ENCODE data around the gene PPIL6. TPM values are rescaled to one million over a fixed set of nuclear protein-coding genes. Genes with fewer than 3 reads are reported as not detected.
A peak's percentile ranks its signal among the peaks of the same experiment; 100 is the strongest.

PPIL6 gene
- total RNA-seq, 2 donors from 2014 or later: 6.9 to 9.1 TPM

- Histone ChIP-seq H3K27me3 (no peaks in the 10 kb centered on the region), H3K27ac (peak overlapping the region in 1 of 2 donors; percentile 96), H3K4me3 (peak overlapping the region; percentile 79 to 93), H3K36me3 (peaks cover 36% of the 10 kb centered on the region), H3K9me3 (no peaks in the 10 kb centered on the region), H3K4me1 (peaks cover 0 to 44% of the 10 kb centered on the region in 2 donors)
- TF ChIP-seq, protein P1, sequence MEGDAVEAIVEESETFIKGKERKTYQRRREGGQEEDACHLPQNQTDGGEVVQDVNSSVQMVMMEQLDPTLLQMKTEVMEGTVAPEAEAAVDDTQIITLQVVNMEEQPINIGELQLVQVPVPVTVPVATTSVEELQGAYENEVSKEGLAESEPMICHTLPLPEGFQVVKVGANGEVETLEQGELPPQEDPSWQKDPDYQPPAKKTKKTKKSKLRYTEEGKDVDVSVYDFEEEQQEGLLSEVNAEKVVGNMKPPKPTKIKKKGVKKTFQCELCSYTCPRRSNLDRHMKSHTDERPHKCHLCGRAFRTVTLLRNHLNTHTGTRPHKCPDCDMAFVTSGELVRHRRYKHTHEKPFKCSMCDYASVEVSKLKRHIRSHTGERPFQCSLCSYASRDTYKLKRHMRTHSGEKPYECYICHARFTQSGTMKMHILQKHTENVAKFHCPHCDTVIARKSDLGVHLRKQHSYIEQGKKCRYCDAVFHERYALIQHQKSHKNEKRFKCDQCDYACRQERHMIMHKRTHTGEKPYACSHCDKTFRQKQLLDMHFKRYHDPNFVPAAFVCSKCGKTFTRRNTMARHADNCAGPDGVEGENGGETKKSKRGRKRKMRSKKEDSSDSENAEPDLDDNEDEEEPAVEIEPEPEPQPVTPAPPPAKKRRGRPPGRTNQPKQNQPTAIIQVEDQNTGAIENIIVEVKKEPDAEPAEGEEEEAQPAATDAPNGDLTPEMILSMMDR (IDR thresholded peaks at IDR 0.05): no peak
- DNase-seq (ENCODE audit: low spot score): no peak
Observed at GRCh38 chr6:109379711-109380110, 60.7 kb downstream of the PPIL6 start.

DNA sequence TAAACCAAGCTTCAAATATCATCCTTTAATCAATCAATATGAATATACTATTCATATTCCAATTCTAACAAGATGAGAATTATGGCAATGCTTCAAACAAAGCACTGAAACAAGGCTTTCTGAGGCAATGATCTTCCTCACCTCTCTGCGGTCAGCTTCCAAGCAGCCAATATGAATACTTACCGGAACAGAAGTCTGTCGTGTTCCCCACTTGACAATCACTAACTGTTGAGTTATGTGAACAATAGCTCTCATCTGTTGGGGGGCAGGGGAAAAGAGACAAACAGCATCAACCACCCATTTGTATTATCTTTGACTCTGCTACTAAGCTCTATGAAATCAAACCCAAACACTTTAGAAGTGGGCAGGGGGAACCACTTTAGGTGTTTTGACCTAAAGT is 62.7 kb downstream of the PPIL6 start:
- Histone ChIP-seq H3K9me3 (no peaks in the 10 kb centered on the region), H3K27me3 (no peaks in the 10 kb centered on the region), H3K4me3 (no peak overlapping the region), H3K36me3 (peaks cover 55% of the 10 kb centered on the region), H3K27ac (no peak overlapping the region), H3K4me1 (peaks cover 0 to 31% of the 10 kb centered on the region in 2 donors)
- no peak for DNase-seq (ENCODE audit: low spot score)
- TF ChIP-seq, protein P1 (IDR thresholded peaks at IDR 0.05): no peak

DNA sequence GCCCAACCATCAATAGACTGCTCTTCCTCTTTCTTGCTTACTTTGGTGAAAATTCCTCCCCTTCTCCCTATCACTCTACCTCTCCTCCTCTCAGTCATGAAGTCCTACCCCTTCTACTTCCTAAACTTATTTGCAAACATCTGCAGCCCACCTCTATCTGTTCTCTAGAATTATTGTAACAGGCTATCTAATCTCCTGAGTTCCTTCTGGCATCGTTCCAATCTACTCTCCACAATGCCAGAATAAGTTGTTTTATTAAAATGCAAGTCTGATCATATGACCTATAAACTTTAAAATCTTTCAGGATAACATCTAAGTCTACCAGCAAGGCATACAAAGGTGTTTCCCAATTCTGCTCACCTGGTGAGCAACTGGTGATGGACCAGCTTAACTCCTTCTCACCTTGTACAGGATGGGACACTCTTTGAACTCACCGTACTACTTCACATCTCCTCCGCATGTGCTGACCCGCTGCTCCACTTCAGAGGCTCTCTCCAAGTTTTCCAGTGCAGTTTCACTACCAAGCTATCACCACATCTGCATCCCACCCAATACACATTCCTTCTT is 66.0 kb downstream of the PPIL6 start:
- Histone ChIP-seq H3K36me3 (peaks cover 76% of the 10 kb centered on the region), H3K4me1 (peaks cover 0 to 26% of the 10 kb centered on the region in 2 donors), H3K4me3 (no peak overlapping the region), H3K27ac (no peak overlapping the region), H3K9me3 (no peaks in the 10 kb centered on the region), H3K27me3 (no peaks in the 10 kb centered on the region)
- DNase-seq (ENCODE audit: low spot score): no peak
- TF ChIP-seq, protein P1 (IDR thresholded peaks at IDR 0.05): no peak

DNA sequence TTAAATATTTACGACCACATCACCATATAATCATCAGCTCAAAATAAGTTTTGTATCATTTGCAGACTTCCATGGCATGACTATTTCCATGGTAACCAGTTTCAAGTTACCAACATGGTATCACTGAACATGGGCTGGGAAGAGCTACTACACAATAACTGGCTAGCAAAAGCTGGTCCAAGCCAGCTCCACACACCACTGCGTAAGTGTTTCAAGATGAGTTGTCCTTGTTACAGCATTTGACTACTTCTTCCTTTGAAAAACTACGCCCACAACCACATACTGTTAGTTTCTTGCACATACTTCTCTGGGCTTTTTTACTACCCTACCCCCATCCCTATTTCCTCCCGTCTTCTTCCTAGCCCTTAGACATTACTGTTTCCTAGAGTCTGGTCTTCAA is 66.7 kb downstream of the PPIL6 start:
- H3K4me1 ChIP-seq: peaks cover 0 to 19% of the 10 kb centered on the region in 2 donors
- H3K4me3 ChIP-seq: no peak overlapping the region
- TF ChIP-seq, protein P1 (IDR thresholded peaks at IDR 0.05): no peak
- no peaks in the 10 kb centered on the region for H3K27me3 ChIP-seq
- H3K27ac ChIP-seq: no peak overlapping the region
- H3K36me3 ChIP-seq: peaks cover 76% of the 10 kb centered on the region
- H3K9me3 ChIP-seq: no peaks in the 10 kb centered on the region
- DNase-seq (ENCODE audit: low spot score): no peak

DNA sequence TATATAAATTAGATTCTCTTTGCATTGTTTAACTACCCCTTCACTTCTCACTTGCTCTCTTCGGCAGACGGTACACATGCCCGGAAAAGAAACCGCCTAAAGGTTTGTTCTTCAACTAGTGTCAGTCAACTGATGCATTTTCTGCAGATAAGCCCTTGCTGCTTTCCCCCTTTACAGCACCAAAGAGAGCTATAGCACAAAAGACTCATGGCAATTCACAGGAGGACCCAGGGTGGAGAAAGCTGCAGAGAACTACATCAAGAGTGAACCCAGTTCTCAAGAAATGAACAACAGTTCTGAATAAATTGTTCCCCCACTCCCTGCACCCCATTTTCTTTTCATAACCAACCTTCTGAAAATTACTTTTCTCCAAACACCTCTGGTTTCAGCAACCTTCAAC is 67.1 kb downstream of the PPIL6 start:
- peaks cover 0 to 15% of the 10 kb centered on the region in 2 donors for H3K4me1 ChIP-seq
- H3K36me3 ChIP-seq: peaks cover 79% of the 10 kb centered on the region
- H3K9me3 ChIP-seq: no peaks in the 10 kb centered on the region
- no peak for DNase-seq (ENCODE audit: low spot score)
- TF ChIP-seq, protein P1 (IDR thresholded peaks at IDR 0.05): no peak
- no peak overlapping the region for H3K4me3 ChIP-seq
- H3K27ac ChIP-seq: no peak overlapping the region
- H3K27me3 ChIP-seq: no peaks in the 10 kb centered on the region

DNA sequence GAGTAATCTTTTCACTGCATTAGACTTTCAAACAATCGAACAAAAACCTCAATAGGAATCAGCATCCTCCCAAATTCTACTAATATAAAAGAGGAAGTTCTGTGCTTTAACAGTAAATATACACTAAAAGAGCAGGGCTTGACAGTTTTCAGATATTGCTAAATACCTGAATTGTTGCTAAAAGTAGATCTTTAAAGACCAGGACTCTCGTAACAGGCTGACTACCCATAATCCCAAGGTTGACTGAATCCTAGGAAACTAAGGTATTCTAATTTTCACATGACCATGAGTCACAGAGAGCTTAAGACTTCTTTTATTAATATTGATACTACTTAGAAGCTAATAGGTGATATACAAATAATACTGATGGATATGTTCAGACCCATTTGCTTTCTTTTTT is 68.3 kb downstream of the PPIL6 start:
- Histone ChIP-seq H3K4me1 (peaks cover 0 to 8% of the 10 kb centered on the region in 2 donors), H3K27ac (no peak overlapping the region), H3K4me3 (no peak overlapping the region), H3K36me3 (peaks cover 79% of the 10 kb centered on the region), H3K9me3 (no peaks in the 10 kb centered on the region), H3K27me3 (no peaks in the 10 kb centered on the region)
- TF ChIP-seq, protein P1 (IDR thresholded peaks at IDR 0.05): no peak
- DNase-seq (ENCODE audit: low spot score): no peak
